Body of pancreas (tissue), 4 donors: ENCODE measurements around the gene ZBTB49.

Source experiments
- POLR2A ChIP-seq, 3 donors: fragments of 450-650 bp; IDR thresholded peaks; one replicate each; pipeline ENCODE4 v1.6.1; 2016; ENCODE audit warnings: antibody characterized with exemption in 3 of 3, mild to moderate bottlenecking in 2 of 3
- TF ChIP-seq, protein P1 (sequence below), 7 experiments: fragments of 450-650 bp in 4 of 7; fragments of 200-600 bp in 3 of 7; sonication (generic) in 3 of 7; IDR thresholded peaks; one replicate each; pipeline ENCODE4 v1.5.1; 2016 to 2019; ENCODE audit warnings: antibody characterized with exemption in 7 of 7

DNA sequence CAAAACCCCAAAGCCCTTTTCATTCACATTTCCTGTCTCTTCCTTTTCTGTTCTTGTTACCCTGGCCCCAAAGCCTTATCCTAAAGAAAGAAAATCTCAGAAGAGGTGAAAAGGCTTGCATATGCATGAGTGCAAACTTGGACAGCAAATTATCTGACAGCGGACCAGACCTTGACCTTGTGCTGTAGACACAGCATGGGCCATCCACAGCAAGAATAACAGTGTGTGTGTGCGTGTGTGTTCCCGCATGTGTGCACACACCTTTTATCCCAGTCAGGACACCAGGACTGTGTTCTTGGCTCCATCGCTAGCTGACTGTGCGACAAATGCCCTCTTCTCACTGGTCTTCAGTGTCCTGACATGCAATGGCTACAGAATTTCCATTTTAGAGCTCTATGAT, 35.3 kb downstream of the ZBTB49 start:
- TF ChIP-seq, protein P1, sequence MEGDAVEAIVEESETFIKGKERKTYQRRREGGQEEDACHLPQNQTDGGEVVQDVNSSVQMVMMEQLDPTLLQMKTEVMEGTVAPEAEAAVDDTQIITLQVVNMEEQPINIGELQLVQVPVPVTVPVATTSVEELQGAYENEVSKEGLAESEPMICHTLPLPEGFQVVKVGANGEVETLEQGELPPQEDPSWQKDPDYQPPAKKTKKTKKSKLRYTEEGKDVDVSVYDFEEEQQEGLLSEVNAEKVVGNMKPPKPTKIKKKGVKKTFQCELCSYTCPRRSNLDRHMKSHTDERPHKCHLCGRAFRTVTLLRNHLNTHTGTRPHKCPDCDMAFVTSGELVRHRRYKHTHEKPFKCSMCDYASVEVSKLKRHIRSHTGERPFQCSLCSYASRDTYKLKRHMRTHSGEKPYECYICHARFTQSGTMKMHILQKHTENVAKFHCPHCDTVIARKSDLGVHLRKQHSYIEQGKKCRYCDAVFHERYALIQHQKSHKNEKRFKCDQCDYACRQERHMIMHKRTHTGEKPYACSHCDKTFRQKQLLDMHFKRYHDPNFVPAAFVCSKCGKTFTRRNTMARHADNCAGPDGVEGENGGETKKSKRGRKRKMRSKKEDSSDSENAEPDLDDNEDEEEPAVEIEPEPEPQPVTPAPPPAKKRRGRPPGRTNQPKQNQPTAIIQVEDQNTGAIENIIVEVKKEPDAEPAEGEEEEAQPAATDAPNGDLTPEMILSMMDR (IDR thresholded peaks at IDR 0.05): no peak
- TF ChIP-seq POLR2A (IDR thresholded peaks at IDR 0.05): no peak
